HTR-8/SVneo (cell line): Measurements from ENCODE around the gene LCNL1.

ENCODE experiments used
- DNase-seq: peaks from one replicate; pipeline ENCODE4 v3.0.0; 2011; ENCODE audit warnings: low spot score, mixed read lengths; ENCODE audit not compliant: insufficient read length
- FAIRE-seq: peaks from 2 replicates; lab custom pipeline; 2011; peaks lifted over from hg19 to GRCh38; lab: Jason Lieb, UNC

LCNL1 gene

GRCh38 chr9:136958473-136958872 is 24.3 kb upstream of the LCNL1 start:
- FAIRE-seq (no peak), DNase-seq (no peak)

GRCh38 chr9:136958898-136959850 is 23.6 kb upstream of the LCNL1 start:
- DNase-seq, result no peak
- FAIRE-seq, result no peak

- no peak for FAIRE-seq
Observed at GRCh38 chr9:136960212-136960937, 22.4 kb upstream of the LCNL1 start.

GRCh38 chr9:136960938-136961275 is 21.9 kb upstream of the LCNL1 start:
- DNase-seq (no peak), FAIRE-seq (no peak)

More at GRCh38 chr9:136960212-136960937, 22.4 kb upstream of the LCNL1 start:
- no peak for DNase-seq

- DNase-seq, result no peak
- no peak for FAIRE-seq
Observed at GRCh38 chr9:136961279-136962065, 21.3 kb upstream of the LCNL1 start.

- no peak for FAIRE-seq
- DNase-seq, result no peak
Observed at GRCh38 chr9:136962163-136962562, 20.6 kb upstream of the LCNL1 start.

- DNase-seq (no peak), FAIRE-seq (no peak)
Observed at GRCh38 chr9:136962701-136963248, 20.0 kb upstream of the LCNL1 start.

- DNase-seq, result no peak
- FAIRE-seq, result no peak
Observed at GRCh38 chr9:136963341-136963740, 19.5 kb upstream of the LCNL1 start.

- FAIRE-seq (no peak), DNase-seq (no peak)
Observed at GRCh38 chr9:136963751-136964150, 19.0 kb upstream of the LCNL1 start.

- DNase-seq, result no peak
- no peak for FAIRE-seq
Observed at GRCh38 chr9:136964171-136964689, 18.6 kb upstream of the LCNL1 start.

GRCh38 chr9:136964833-136965422 is 17.9 kb upstream of the LCNL1 start:
- no peak for FAIRE-seq
- no peak for DNase-seq

- no peak for FAIRE-seq
- DNase-seq, result no peak
Observed at GRCh38 chr9:136965771-136966484, 16.9 kb upstream of the LCNL1 start.

- FAIRE-seq (no peak), DNase-seq (no peak)
Observed at GRCh38 chr9:136968333-136969127, 14.3 kb upstream of the LCNL1 start.

GRCh38 chr9:136969150-136969549 is 13.6 kb upstream of the LCNL1 start:
- DNase-seq (no peak), FAIRE-seq (no peak)

- DNase-seq (no peak), FAIRE-seq (no peak)
Observed at GRCh38 chr9:136969774-136970173, 13.0 kb upstream of the LCNL1 start.

GRCh38 chr9:136970361-136970760 is 12.4 kb upstream of the LCNL1 start:
- DNase-seq, result no peak
- no peak for FAIRE-seq

- no peak for FAIRE-seq
- no peak for DNase-seq
Observed at GRCh38 chr9:136971746-136972145, 11.0 kb upstream of the LCNL1 start.

GRCh38 chr9:136972335-136972734 is 10.5 kb upstream of the LCNL1 start:
- FAIRE-seq, result no peak
- DNase-seq, result no peak
